ENCODE data around the gene EPB41L5. TPM values are rescaled to one million over a fixed set of nuclear protein-coding genes. Genes with fewer than 3 reads are reported as not detected.
A peak's percentile ranks its signal among the peaks of the same experiment; 100 is the strongest.

EPB41L5 gene
- total RNA-seq, 1 donor from 2014 or later = 14.9 TPM

GRCh38 chr2:120228503-120228902, 215.6 kb downstream of the EPB41L5 start:
- peak; percentile 9 for TF ChIP-seq CTCF (IDR thresholded peaks at IDR 0.05)
- Mint-ChIP-seq H3K27me3 (ENCODE audit: unreplicated experiment) (peaks cover 21% of the 10 kb centered on the region), H3K36me3 (ENCODE audit: unreplicated experiment) (no peaks in the 10 kb centered on the region), H3K9me3 (ENCODE audit: unreplicated experiment) (no peaks in the 10 kb centered on the region), H3K27ac (ENCODE audit: unreplicated experiment) (no peak overlapping the region), H3K4me1 (ENCODE audit: unreplicated experiment) (peaks cover 4% of the 10 kb centered on the region), H3K4me3 (ENCODE audit: unreplicated experiment) (no peak overlapping the region)
- no peak for DNase-seq (ENCODE audit: extremely low spot score, unreplicated experiment)

Other genes starting within 250 kb of the EPB41L5 start
- gene TMEM185B, start 210.3 kb downstream of the EPB41L5 start, total RNA-seq = 35.9 and 41.2 TPM in 2 replicates
- 25.4 and 26.7 TPM in 2 replicates for gene RALB, start 239.8 kb downstream of the EPB41L5 start, total RNA-seq